GM21423 (cell line): Measurements from ENCODE around the gene IMPA2.
"Not testable (repeated sequence)": the region's sequence is repeated elsewhere in the genome, so short reads cannot be mapped to it uniquely, and the experiment has no call there.

Experiments used
- ATAC-seq: cut with Tn5 transposase; IDR thresholded peaks from one replicate; pipeline ENCODE4 v1.9.1; 2021; ENCODE audit warnings: mild to moderate bottlenecking, moderate library complexity; ENCODE audit not compliant: unreplicated experiment

IMPA2 gene

DNA sequence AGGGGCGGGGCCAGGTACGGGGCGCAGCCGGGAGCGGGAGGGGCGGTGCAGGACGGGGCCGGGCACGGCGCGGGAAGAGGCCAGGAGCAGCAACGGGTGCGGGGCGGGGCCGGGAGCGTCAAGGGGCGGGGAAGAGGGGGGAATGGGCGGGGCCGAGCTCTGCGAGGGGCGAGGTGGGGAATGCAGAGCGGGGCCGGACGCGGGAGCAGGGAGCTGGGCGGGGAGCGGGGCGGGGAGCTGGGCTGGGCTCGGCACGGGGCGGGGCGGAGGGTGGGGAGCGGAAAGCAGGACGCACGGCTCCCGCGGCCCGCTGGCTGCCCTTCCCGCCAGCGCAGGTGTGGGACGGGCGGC, at the start of gene IMPA2:
Gene IMPA2 (plus strand): TSS at position 316 of the 351 bp plus-strand sequence. CDS start 163 bp downstream, outside the sequence.
- peak; percentile 38 for ATAC-seq

DNA sequence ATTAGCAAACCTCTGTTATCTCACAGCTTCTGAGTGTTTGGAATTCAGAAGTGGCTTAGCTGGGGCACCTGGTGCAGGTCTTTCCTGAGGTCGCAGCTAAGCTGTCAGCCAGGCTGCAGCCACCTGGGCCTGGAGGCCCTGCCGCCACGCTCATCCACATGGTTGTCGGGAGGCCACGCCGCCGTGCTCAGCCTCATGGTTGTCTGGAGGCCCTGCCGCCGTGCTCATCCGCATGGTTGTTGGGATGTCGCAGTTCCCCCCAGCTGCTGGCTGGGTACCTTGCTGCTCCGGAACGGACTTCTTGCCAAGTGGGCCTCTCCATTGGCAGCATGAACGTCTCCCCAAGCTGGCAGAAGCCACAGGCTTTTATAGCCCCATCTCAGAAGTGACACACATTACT, 48.9 kb upstream of the IMPA2 start:
- ATAC-seq: no peak

- no peak for ATAC-seq
Observed at GRCh38 chr18:11937874-11938478, 43.3 kb upstream of the IMPA2 start.

DNA sequence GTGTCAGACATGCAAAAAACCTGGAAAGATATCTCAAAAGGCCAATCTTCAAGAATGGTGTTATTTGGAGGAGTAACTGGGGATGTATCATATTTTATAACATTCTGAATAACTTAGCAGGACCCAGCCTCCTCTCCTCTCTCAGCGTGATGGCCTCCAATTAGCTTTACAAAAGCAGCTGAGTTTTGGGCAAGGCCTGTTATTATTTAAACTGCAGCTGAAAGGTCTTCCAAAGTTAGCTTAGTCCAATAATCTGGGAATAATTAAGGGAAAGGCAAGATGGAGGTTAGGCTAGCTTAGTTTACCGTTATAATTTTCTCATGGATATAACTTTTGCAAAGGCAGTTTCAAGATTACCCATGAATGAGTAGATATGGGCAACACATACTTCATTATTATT, 40.4 kb upstream of the IMPA2 start:
- ATAC-seq: no peak

GRCh38 chr18:11943551-11943950, 37.8 kb upstream of the IMPA2 start:
- ATAC-seq: no peak

- no peak for ATAC-seq
Observed at GRCh38 chr18:11944252-11944651, 37.1 kb upstream of the IMPA2 start.

DNA sequence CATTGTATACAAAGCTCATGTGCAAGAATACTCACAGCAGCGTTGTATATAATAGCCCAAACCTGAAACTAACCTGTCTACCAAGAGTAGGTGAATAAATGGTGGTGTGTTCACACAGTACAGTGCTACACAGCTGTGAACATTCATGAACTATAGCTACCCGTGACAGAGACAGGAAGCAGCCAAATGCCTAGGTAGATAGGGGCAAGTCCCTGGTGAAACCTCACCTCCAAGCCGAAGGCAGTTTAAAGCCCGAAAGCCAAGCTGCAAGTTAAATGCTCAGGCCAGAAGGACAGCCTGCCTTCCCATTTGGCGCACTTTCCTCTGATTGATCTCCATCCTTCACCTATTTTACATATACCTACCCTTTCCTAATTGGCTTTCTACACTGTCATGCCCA, 36.5 kb upstream of the IMPA2 start:
- no peak for ATAC-seq

DNA sequence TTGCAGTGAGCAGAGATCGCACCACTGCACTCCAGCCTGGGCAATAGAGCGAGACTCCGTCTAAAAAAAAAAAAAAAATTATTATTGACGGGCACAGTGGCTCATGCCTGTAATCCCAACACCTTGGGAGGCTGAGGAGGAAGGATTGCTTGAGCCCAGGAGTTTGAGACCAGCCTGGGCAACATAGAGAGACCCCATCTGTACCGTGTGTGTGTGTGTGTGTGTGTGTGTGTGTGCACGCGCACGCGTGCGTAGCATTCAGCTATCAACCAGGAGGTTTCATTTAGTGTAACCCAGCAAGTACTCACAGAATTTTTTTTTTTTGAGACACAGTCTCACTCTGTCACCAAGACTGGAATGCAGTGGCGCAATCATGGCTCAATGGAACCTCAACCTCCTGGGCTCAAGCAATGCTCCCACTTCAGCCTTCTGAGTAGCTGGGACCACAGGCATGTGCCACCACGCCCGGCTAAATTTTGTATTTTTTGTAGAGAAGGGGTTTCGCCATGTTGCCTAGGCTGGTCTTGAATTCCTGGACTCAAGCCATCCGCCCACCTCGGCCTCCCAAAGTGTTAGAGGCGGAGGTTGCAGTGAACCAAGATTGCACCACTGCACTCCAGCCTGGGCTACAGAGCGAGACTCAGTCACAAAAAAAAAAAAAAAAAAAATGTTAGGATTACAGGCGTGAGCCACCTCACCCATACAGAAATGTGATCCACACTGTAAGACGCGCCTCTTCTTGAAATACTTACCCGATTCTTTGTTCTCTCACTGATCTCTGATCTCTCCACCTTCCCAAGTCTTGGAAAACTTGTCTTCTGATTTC, 35.3 kb upstream of the IMPA2 start:
- ATAC-seq: not testable (repeated sequence)

DNA sequence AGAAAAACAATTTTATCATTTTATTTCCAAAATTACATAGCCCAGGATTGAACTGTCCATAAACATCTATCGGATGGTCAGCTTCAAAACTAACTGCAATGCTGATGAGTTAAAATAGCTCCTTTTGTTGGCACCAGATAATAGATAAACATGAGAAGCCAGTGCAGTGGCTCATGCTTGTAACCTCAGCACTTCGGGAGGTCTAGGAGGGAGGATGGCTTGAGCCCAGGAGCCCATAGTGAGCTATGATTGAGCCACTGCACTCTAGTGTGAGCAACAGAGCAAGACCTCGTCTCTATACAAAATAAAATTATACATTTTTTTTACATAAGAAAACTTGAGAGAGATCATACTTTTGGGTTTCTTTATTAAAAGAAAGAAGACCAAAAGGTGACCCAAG, 34.6 kb upstream of the IMPA2 start:
- ATAC-seq: no peak

DNA sequence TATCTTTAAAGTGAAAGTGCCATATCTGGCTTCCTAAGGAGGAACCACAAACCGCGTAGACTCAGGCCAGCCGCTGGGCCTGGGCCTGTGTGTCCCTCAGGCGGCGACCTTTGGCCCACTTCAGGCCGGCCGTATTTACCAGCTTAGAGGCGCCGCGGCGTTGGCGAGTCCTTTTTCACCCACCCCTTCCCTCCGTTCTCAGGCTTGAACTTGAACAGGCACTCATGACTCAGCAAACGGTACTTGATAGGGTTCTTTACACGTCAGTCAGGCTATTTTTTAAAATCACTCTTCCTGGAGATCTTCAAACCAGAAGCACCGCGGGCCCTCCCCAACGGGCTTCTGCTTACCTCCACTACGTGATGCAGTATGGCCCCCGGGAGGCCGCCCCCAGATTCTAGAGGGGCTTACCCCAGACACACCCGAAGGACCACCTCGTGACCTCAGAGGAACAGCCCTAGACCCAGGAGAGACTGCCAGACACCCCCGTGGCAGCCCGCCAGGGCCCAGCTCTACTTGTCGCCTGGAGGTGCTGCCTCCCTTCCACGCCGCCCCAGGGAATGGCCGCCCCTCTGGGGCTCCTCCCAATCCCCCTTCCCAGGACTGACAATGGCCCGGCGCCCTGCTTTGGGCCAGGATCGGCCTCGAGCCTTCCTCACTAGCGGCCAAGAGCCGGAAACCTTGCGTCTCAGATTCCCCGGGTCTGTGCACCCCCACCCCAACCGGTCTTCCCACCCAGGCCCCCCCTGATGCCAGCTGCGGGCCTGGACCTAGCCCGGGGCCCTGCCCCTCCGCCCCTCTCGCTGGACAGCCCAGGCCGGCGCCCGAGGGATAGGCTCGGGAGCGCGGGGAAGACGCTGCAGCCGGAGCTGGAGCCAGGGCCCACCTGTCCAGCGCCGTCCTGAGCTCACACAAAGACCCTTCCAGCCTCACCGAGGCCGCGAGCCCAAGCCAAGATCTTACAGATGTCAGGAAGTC, 33.8 kb upstream of the IMPA2 start:
- ATAC-seq: peak; percentile 82

GRCh38 chr18:11948852-11949523, 32.3 kb upstream of the IMPA2 start:
- ATAC-seq: no peak

DNA sequence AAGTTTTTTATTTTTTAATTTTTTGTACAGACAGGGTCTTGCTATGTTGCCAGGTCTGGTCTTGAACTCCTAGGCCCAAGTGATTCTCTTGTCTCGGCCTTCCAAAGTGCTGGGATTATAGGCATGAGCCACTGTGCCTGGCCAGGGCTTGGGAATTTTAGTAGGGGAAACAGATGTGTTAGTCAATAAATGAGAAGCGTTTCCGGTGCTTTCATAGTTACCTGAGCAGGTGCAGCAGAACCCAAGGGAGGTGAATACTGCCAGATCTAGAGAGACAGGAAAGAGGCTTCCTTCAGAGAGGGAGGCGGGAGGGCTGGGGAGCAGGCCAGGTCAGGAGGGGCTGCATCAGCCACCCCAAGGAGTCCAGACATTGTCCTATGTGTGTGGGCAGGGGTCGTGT, 30.5 kb upstream of the IMPA2 start:
- no peak for ATAC-seq

DNA sequence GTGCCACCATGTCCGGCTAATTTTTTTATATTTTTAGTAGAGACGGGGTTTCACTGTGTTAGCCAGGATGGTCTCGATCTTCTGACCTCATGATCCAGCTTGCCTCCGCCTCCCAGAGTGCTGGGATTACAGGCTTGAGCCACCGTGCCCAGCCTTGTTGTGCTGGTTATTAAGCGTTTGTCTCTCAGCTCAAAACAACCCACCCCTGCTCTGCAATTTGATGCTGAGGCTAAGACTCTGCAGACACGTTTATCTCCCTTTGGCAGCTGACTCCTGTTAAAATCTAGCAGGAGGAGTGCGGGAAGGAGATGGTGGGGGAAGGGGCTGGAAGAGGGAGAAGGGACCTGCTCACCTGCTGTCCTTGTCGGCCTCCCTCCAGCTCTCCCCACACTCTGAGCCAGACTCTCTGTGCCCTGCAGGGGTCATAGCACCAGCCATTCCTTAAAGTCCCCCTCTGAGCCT, 29.9 kb upstream of the IMPA2 start:
- ATAC-seq: no peak

GRCh38 chr18:11953113-11953512, 28.2 kb upstream of the IMPA2 start:
- ATAC-seq: no peak

- no peak for ATAC-seq
Observed at GRCh38 chr18:11955239-11956029, 25.9 kb upstream of the IMPA2 start.

DNA sequence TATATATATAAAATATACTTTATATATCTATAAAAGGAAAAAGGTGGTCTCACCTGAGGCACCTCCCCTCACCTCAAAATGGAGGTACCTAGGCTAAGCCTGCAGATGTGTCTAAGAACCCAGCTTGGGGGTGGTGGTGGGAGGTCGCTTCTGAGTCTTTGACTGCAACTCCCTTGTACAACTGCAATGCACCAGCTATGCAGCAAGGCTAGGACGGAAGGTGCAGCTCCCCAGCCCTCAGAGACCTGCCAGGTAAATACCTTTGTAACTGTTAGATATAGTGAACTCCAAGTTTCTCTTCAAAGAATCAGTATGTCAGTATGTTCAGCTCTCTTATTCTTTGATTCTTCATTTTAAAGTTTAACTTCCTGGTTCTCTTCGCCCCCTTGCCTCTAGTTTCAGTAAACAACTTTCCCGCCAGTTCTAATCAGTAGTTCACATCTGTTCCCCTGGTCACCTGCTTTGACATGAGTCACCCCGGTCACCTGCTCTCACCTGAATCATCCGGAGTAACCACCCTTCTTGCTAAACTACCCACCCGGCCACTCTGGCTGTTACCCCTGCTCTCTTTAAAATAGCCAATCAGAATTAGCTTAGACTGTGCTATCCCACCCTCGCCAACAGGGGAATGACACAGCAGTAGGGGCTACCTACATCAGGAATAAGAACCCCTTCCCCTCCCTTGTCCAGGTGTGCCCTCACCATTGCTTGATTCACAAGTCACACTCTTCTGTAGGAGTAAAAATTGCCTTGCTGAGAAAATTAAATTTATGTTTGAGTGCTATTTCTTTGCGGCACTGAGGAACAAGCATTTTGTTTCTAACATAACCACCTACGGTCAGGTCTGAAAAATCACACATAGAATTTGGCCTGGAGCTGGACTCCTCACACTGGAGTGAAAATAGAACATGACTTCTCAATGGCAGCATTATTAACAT, 24.7 kb upstream of the IMPA2 start:
- ATAC-seq: no peak

DNA sequence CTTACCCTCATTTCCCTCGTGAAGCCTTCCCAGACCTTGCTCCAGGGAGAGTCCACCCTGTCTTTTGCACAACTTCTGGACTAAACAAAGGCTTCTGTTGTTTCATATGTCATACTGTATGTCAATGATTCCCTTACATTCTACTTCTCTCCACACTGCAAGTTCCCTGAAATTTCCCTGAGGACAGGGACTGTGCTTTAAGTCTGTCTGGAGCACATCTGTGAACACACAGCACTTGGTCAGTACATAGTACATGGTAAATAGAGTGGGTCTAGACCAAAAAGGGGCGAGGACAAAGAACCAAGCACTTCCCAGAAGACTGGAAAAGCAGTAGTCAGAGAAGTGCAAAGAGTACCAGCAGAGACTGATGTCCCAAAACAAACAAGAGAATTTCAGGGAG, 23.7 kb upstream of the IMPA2 start:
- ATAC-seq: no peak

GRCh38 chr18:11959651-11960050, 21.7 kb upstream of the IMPA2 start:
- not testable (repeated sequence) for ATAC-seq
